COR-L47 (cell line): ENCODE results near the gene WDR72.
"Not testable (repeated sequence)": the region's sequence is repeated elsewhere in the genome, so short reads cannot be mapped to it uniquely, and the experiment has no call there.

Experiments
- DNase-seq: peaks from one replicate; lab custom pipeline; 2025; lab: John Stamatoyannopoulos, UW

Gene WDR72

GRCh38 chr15:53589520-53590057 is 169.9 kb downstream of the WDR72 start:
- DNase-seq = no peak

GRCh38 chr15:53588773-53589172 is 170.7 kb downstream of the WDR72 start:
- DNase-seq = no peak

- peak; percentile 12 for DNase-seq
Observed at GRCh38 chr15:53586799-53587198, 172.7 kb downstream of the WDR72 start.

GRCh38 chr15:53581513-53581912 is 177.9 kb downstream of the WDR72 start:
- DNase-seq = no peak

DNA sequence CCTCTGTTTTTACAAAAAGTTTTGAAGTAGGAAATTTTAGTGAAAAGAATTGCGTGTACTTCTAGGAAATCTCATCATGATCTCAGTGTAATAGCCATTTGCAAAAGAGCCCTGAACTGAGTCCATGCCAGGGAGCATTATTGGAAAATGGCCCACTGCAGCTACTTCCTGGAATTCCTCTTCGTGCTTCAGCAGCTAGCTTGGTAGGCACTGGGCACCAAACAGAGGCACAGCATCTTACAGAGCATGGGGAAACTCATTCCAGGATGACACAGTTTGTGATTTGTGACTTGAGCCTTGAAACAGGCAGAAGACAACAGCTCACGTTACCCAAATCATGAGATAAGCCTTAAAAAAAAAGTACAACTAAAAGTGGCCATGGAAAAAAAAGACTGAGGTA is 179.1 kb downstream of the WDR72 start:
- DNase-seq = no peak

GRCh38 chr15:53576841-53577240 is 182.6 kb downstream of the WDR72 start:
- DNase-seq = no peak

- no peak for DNase-seq
Observed at GRCh38 chr15:53573091-53573490, 186.4 kb downstream of the WDR72 start.

- no peak for DNase-seq
Observed at GRCh38 chr15:53569751-53570480, 189.5 kb downstream of the WDR72 start.

DNA sequence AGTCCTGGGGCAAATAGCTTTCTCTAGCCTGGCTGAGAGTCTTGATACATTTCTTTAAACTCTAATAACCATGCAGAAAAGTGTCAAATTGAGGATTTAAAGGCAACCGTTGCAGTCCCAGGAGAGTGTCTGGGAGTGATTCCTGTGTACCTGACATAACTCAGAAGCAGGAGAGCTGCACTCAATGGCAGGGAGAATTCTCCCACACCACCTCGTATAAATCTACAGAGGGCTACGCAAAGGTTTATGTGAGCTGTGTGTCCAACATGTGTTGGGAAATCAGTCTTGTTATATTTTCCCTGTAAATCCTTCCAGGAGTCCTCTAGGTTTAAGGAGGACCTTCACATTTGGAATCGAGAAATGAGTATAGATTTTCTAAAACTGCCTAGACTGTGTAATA is 192.6 kb downstream of the WDR72 start:
- no peak for DNase-seq

GRCh38 chr15:53565721-53566120 is 193.7 kb downstream of the WDR72 start:
- no peak for DNase-seq

DNA sequence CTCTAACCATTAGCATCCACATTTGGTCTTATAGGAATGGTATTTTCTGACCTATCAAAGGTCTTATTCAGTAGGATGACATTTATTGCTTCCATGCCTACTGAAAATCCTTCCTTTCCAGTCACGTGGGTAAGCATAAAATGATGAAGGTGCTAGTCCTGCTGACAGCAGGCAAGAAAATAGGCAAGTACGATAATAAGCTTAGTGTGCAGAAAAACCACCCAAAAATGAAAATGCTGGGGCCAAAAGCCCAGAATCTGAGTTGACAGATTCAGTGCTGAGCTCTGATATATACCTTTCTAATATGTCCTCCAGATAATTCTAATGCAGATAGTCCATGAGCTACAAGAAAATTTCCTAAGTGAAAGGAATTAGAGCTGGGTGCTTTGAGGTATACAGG is 194.8 kb downstream of the WDR72 start:
- DNase-seq = no peak

DNA sequence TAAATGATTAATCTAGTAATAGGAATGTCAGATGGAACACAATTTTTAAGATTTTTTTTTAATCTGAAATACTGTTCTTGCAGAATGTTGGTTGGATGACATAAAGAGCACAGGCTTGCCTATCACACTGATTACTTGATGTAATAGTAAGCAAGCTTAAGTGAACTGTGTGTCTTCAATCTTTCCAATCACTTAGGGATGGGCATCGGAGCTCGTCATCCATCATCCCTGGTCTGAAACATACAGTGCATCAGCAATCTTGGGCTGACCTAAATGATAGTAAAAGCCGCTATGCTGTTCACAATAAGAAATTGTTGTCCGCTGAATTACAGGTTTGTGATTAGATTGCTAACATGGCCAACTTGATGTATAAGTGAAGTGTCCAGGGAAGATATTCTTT is 195.8 kb downstream of the WDR72 start:
- no peak for DNase-seq

DNA sequence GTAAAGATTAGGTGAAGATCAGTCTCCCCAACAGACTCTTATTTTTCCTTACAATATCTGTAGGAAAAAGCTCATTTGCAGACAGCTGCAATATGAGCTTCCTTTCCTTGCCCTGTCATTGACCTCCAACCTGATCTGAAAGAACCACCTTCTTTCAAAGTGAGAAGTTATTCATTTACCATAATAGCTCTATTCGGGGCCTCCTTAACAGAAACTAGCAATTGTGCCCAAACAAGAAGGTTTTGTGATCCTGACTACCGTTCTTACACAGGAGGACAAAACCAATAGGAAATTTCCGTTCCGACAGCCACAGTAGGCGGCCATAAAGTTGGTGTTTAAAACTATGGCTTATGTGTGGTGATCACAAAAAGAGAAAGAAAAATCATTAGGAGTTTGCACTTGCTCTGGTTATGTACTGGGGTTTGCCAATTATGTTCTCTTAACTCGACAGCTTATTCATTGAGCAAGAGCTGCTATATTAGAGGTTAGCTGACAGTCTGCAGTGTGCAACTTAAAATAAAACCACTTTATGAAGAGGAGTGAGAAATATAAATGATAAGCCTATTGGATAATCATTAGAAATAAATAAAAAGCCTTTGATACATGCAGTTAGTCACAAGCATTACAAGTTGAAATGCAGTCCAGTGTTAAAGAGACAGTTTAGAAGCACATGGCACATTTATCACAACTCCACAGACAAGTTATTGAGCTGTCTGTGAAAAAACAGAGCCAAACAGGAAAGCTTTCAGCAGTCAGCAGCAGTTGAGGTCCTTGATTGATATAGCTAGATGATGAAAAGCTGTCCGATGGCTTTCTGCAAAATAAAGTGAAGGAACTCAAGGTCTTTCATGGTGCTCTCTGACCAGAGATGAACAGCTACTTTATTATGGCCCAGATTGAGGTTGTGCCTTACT is 199.8 kb downstream of the WDR72 start:
- DNase-seq = no peak

DNA sequence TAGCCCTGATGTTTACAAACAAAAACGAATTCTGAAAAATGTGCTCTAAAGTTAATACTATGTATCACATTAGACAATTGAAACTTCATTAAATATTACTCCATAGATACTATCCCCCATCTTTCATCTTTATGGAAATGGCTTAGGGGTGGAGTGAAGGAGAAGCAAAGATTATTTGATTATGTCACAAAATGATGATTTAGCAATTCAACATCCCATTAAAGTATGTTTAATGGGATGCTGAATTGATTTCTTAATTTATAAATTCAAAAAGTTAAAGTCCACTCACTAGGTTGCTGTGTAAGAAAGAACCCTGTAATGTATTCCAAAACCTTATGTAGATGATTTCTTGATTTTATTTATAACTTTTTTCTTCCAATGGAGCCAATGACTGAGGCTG is 201.1 kb downstream of the WDR72 start:
- no peak for DNase-seq

DNA sequence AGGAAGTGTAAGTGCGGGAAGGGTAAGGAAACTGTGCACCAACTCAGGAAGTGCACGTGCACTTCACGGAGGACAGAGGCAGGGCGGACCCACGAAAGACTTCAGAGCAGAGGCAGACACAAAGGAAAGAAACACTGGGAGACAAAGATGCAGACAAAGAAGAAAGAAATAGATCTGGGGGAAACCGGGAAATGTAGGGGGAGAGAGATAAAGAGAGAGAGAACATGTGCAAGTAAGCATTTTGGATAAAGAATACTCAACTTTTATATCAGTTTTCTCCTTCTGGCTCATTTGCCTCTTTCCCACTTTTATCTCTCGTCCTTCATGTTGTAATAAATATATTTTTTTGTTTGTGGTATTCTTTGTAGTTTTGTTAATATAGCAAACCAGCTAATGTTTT is 204.2 kb downstream of the WDR72 start:
- DNase-seq = no peak

GRCh38 chr15:53549697-53550305 is 209.7 kb downstream of the WDR72 start:
- no peak for DNase-seq

DNA sequence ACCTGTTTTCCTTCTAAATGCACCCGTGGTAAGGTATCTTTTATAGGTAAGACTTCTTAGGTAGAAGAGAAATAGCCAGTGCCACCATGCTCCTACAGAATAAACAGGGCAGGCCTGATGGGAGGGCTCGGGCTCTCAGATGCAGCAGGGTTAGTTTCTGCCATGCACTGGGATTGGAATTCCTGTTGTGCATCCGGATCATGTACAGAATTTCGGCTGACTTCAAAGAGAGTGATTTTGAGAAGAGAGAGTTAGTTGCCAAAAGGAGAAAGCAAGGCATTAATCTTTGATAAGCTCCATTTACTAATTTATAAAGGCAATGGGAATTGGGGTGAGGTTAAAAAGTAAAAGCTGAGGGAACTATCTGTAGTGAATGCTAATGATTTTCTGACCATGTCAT is 211.2 kb downstream of the WDR72 start:
- no peak for DNase-seq

GRCh38 chr15:53540626-53541300 is 218.7 kb downstream of the WDR72 start:
- DNase-seq = not testable (repeated sequence)

- DNase-seq = no peak
Observed at GRCh38 chr15:53539878-53540277, 219.6 kb downstream of the WDR72 start.

- DNase-seq = no peak
Observed at GRCh38 chr15:53536479-53537120, 222.9 kb downstream of the WDR72 start.

GRCh38 chr15:53535886-53536285 is 223.6 kb downstream of the WDR72 start:
- DNase-seq = no peak
